OCI-LY7 (cell line): ENCODE results near the gene SYNGAP1.
A peak's percentile ranks its signal among the peaks of the same experiment; 100 is the strongest.

Experiments used
- CTCF ChIP-seq: fragments of 200-600 bp; sonication (generic); conservative IDR thresholded peaks from 2 replicates; pipeline ENCODE4 v1.5.1; 2014; ENCODE audit warnings: mild to moderate bottlenecking, antibody characterized with exemption, low read length, moderate library complexity, mixed read lengths
- EZH2phosphoT487 ChIP-seq: fragments of 200-600 bp; sonication (generic); IDR thresholded peaks from 2 replicates; pipeline ENCODE4 v1.6.1; 2018; ENCODE audit warnings: low read depth, borderline replicate concordance, mild to moderate bottlenecking, mixed run types, antibody characterized with exemption, low read length, moderate library complexity, mixed read lengths

- TF ChIP-seq CTCF (peak; percentile 81), EZH2phosphoT487 (no peak)
Observed at GRCh38 chr6:33414592-33415271, 5.1 kb upstream of the SYNGAP1 start.
